WTC11 (cell line): ENCODE data around the gene ALG6. TPM values are rescaled to one million over a fixed set of nuclear protein-coding genes. Genes with fewer than 3 reads are reported as not detected.

ENCODE experiments used
- ATAC-seq: fragments of 200-7000 bp; cut with Tn5 transposase; 2 replicates; pipeline ENCODE4 v1.10.0; 2021; ENCODE audit warnings: mild to moderate bottlenecking, moderate library complexity
- CTCF ChIA-PET: fragments of 300-600 bp; sonication (Branson Sonifier 250); formaldehyde crosslinking; loops from one replicate; lab custom pipeline; 2021; ENCODE audit warnings: antibody characterized with exemption; lab: Charles Lee
- POLR2A ChIA-PET: fragments of 350-600 bp; sonication (Branson Sonifier 250); formaldehyde crosslinking; loops from one replicate; lab custom pipeline; 2021; ENCODE audit warnings: antibody characterized with exemption; lab: Charles Lee
- DNase-seq: peaks from one replicate; pipeline ENCODE4 v3.0.0; 2021; ENCODE audit warnings: low spot score
- H3K27ac Mint-ChIP-seq: 2 replicates; pipeline ENCODE4 v1.8.0; 2021; ENCODE audit warnings: mixed read lengths
- H3K27me3 Mint-ChIP-seq: 2 replicates; pipeline ENCODE4 v1.8.0; 2021; ENCODE audit warnings: low read depth, mild to moderate bottlenecking, moderate library complexity, mixed read lengths
- H3K36me3 Mint-ChIP-seq: 2 replicates; pipeline ENCODE4 v1.8.0; 2021; ENCODE audit warnings: mixed read lengths
- H3K4me1 Mint-ChIP-seq: 2 replicates; pipeline ENCODE4 v1.8.0; 2022; ENCODE audit warnings: mixed read lengths
- H3K4me3 Mint-ChIP-seq: 2 replicates; pipeline ENCODE4 v1.8.0; 2021; ENCODE audit warnings: mild to moderate bottlenecking, moderate library complexity, mixed read lengths
- H3K9me3 Mint-ChIP-seq: 2 replicates; pipeline ENCODE4 v1.8.0; 2021; ENCODE audit warnings: mixed read lengths
- ATF3 ChIP-seq: sonication (generic); formaldehyde crosslinking; conservative IDR thresholded peaks from 2 replicates; pipeline ENCODE4 v1.8.1; 2022; ENCODE audit warnings: mild to moderate bottlenecking, missing genetic modification reagents
- CBFB ChIP-seq: sonication (generic); formaldehyde crosslinking; IDR thresholded peaks from 2 replicates; pipeline ENCODE4 v1.8.1; 2022; ENCODE audit warnings: mild to moderate bottlenecking, low read depth, missing genetic modification reagents
- CREB1 ChIP-seq: sonication (generic); formaldehyde crosslinking; IDR thresholded peaks from 2 replicates; pipeline ENCODE4 v1.8.0; 2023; ENCODE audit warnings: mild to moderate bottlenecking, missing genetic modification reagents
- ELF4 ChIP-seq: sonication (generic); formaldehyde crosslinking; IDR thresholded peaks from 2 replicates; pipeline ENCODE4 v1.8.1; 2022; ENCODE audit warnings: low read depth, mild to moderate bottlenecking, moderate library complexity, missing genetic modification reagents
- EMX1 ChIP-seq: fragments of 250-450 bp; sonication (Bioruptor Pico); IDR thresholded peaks from 2 replicates; pipeline ENCODE4 v1.8.0; 2021; ENCODE audit warnings: mild to moderate bottlenecking
- ETV6 ChIP-seq: sonication (generic); formaldehyde crosslinking; IDR thresholded peaks from 2 replicates; pipeline ENCODE4 v1.8.1; 2022; ENCODE audit warnings: mild to moderate bottlenecking, missing genetic modification reagents
- FOXJ3 ChIP-seq: sonication (generic); formaldehyde crosslinking; IDR thresholded peaks from 2 replicates; pipeline ENCODE4 v1.9.0; 2021; ENCODE audit warnings: missing genetic modification reagents, mild to moderate bottlenecking, borderline replicate concordance
- HMGA2 ChIP-seq: fragments of 250-450 bp; sonication (Bioruptor Pico); IDR thresholded peaks from 2 replicates; pipeline ENCODE4 v1.4.0; 2021; ENCODE audit warnings: mild to moderate bottlenecking, moderate library complexity
- IRF2 ChIP-seq: sonication (generic); formaldehyde crosslinking; IDR thresholded peaks from 2 replicates; pipeline ENCODE4 v1.8.0; 2022; ENCODE audit warnings: low read depth, missing genetic modification reagents, borderline replicate concordance
- JAZF1 ChIP-seq: fragments of 250-450 bp; sonication (Bioruptor Pico); IDR thresholded peaks from 2 replicates; pipeline ENCODE4 v1.9.0; 2021; ENCODE audit warnings: moderate library complexity, mild to moderate bottlenecking, inconsistent platforms
- MAX ChIP-seq: sonication (generic); formaldehyde crosslinking; IDR thresholded peaks from 2 replicates; pipeline ENCODE4 v1.8.0; 2022; ENCODE audit warnings: mild to moderate bottlenecking, missing genetic modification reagents
- MXD4 ChIP-seq: fragments of 250-450 bp; sonication (Bioruptor Pico); IDR thresholded peaks from 2 replicates; pipeline ENCODE4 v1.8.0; 2021; ENCODE audit warnings: mild to moderate bottlenecking, moderate library complexity, borderline replicate concordance
- NFYB ChIP-seq: sonication (generic); formaldehyde crosslinking; conservative IDR thresholded peaks from 2 replicates; pipeline ENCODE4 v1.8.0; 2022; ENCODE audit warnings: low read depth, missing genetic modification reagents
- NR2C2 ChIP-seq: sonication (generic); formaldehyde crosslinking; IDR thresholded peaks from 2 replicates; pipeline ENCODE4 v1.8.0; 2022; ENCODE audit warnings: mild to moderate bottlenecking, missing genetic modification reagents
- NR3C1 ChIP-seq: sonication (generic); formaldehyde crosslinking; conservative IDR thresholded peaks from 2 replicates; pipeline ENCODE4 v1.8.1; 2023; ENCODE audit warnings: low read depth, mild to moderate bottlenecking, missing genetic modification reagents
- RELA ChIP-seq: sonication (generic); formaldehyde crosslinking; IDR thresholded peaks from 2 replicates; pipeline ENCODE4 v1.8.1; 2022; ENCODE audit warnings: missing genetic modification reagents, mild to moderate bottlenecking, borderline replicate concordance
- RORB ChIP-seq: fragments of 250-450 bp; sonication (Bioruptor Pico); IDR thresholded peaks from 2 replicates; pipeline ENCODE4 v1.9.0; 2021; ENCODE audit warnings: mild to moderate bottlenecking
- SMAD4 ChIP-seq: sonication (generic); formaldehyde crosslinking; IDR thresholded peaks from 2 replicates; pipeline ENCODE4 v1.8.0; 2022; ENCODE audit warnings: mild to moderate bottlenecking, missing genetic modification reagents
- SOX15 ChIP-seq: fragments of 250-450 bp; sonication (Bioruptor Pico); IDR thresholded peaks from 2 replicates; pipeline ENCODE4 v1.9.0; 2021; ENCODE audit warnings: mild to moderate bottlenecking
- TCF7 ChIP-seq: sonication (generic); formaldehyde crosslinking; IDR thresholded peaks from 2 replicates; pipeline ENCODE4 v1.8.0; 2022; ENCODE audit warnings: mild to moderate bottlenecking, low read depth, missing genetic modification reagents, moderate library complexity
- ZNF138 ChIP-seq: sonication (generic); formaldehyde crosslinking; conservative IDR thresholded peaks from 2 replicates; pipeline ENCODE4 v1.8.1; 2022; ENCODE audit warnings: mild to moderate bottlenecking, moderate library complexity, missing genetic modification reagents
- ZNF263 ChIP-seq: sonication (generic); formaldehyde crosslinking; IDR thresholded peaks from 2 replicates; pipeline ENCODE4 v1.8.1; 2022; ENCODE audit warnings: low read depth, mild to moderate bottlenecking, moderate library complexity, missing genetic modification reagents
- ZNF317 ChIP-seq: sonication (generic); formaldehyde crosslinking; IDR thresholded peaks from 2 replicates; pipeline ENCODE4 v1.8.1; 2023; ENCODE audit warnings: low read depth, mild to moderate bottlenecking, moderate library complexity, missing genetic modification reagents, borderline replicate concordance
- ZNF416 ChIP-seq: fragments of 250-450 bp; sonication (Bioruptor Pico); IDR thresholded peaks from 2 replicates; pipeline ENCODE4 v1.9.0; 2021; ENCODE audit warnings: mild to moderate bottlenecking, inconsistent platforms
- ZNF532 ChIP-seq: fragments of 250-450 bp; sonication (Bioruptor Pico); IDR thresholded peaks from 2 replicates; pipeline ENCODE4 v1.9.0; 2021; ENCODE audit warnings: mild to moderate bottlenecking, borderline replicate concordance
- ZNF671 ChIP-seq: fragments of 250-450 bp; sonication (Bioruptor Pico); IDR thresholded peaks from 2 replicates; pipeline ENCODE4 v1.8.0; 2021; ENCODE audit warnings: mild to moderate bottlenecking
- total RNA-seq: library from RNA; stranded (reverse); gene quantifications from 3 replicates; pipeline ENCODE4 v1.2.3, GENCODE V29; 2021

ALG6 gene
- total RNA-seq, 1 experiment from 2014 or later = 17.6 TPM

GRCh38 chr1:63363014-63363413 is 4.4 kb upstream of the ALG6 start:
- TF ChIP-seq JAZF1 (CRISPR knock-in tag) (no peak), CREB1 (CRISPR knock-in tag) (no peak), RORB (CRISPR knock-in tag) (no peak), ZNF263 (no peak), MXD4 (no peak), TCF7 (CRISPR knock-in tag) (no peak), IRF2 (no peak)
- peaks cover 3% of the 10 kb centered on the region for H3K36me3 Mint-ChIP-seq
- peaks cover 12% of the 10 kb centered on the region for H3K27me3 Mint-ChIP-seq
- no peak overlapping the region for H3K27ac Mint-ChIP-seq
- DNase-seq (no peak), ATAC-seq (no peak)
- H3K9me3 Mint-ChIP-seq = peaks cover 10% of the 10 kb centered on the region
- ChIA-PET CTCF (no interaction called here), POLR2A (no interaction called here)
- peaks cover 31% of the 10 kb centered on the region for H3K4me1 Mint-ChIP-seq
- no peak overlapping the region for H3K4me3 Mint-ChIP-seq

- peak overlapping the region; percentile 87 for H3K27ac Mint-ChIP-seq
- peaks cover 12% of the 10 kb centered on the region for H3K27me3 Mint-ChIP-seq
- TF ChIP-seq ZNF138 (CRISPR knock-in tag) = no peak
- H3K4me1 Mint-ChIP-seq = peaks cover 30% of the 10 kb centered on the region
- H3K4me3 Mint-ChIP-seq = peak overlapping the region; percentile 33; the same call in 1 of the 2 replicates
- ATAC-seq (no peak), DNase-seq (no peak)
- ChIA-PET CTCF (interaction anchor here (2.3 kb wide), 1 partner anchor 39 kb away, joined by 13 read pairs; no protein-coding TSS in a partner anchor), POLR2A (interaction anchor here (0.7 to 1.7 kb wide), 2 partner anchors 19 to 36 kb away, joined by 3 to 5 read pairs; no protein-coding TSS in a partner anchor)
- H3K36me3 Mint-ChIP-seq = peaks cover 10% of the 10 kb centered on the region
- H3K9me3 Mint-ChIP-seq = peaks cover 10% of the 10 kb centered on the region
Observed at GRCh38 chr1:63366908-63367214, 566 bp upstream of the ALG6 start.

GRCh38 chr1:63368131-63368530 is 704 bp downstream of the ALG6 start:
- H3K9me3 Mint-ChIP-seq = peaks cover under 1% of the 10 kb centered on the region
- peaks cover 10% of the 10 kb centered on the region for H3K27me3 Mint-ChIP-seq
- peaks cover 9% of the 10 kb centered on the region for H3K36me3 Mint-ChIP-seq
- DNase-seq (no peak), ATAC-seq (no peak)
- H3K4me3 Mint-ChIP-seq = peak overlapping the region; percentile 96
- peak overlapping the region; percentile 71 for H3K27ac Mint-ChIP-seq
- ChIA-PET CTCF (interaction anchor here (0.6 to 2.3 kb wide), 2 partner anchors 41 to 181 kb away, joined by 3 to 13 read pairs; no protein-coding TSS in a partner anchor), POLR2A (interaction anchor here (1.7 kb wide), 1 partner anchor 38 kb away, joined by 5 read pairs; no protein-coding TSS in a partner anchor)
- TF ChIP-seq ETV6 (CRISPR knock-in tag) = 0 out of 2 replicates have a peak, but pooled peaks have one; percentile 4
- no peak for TF ChIP-seq EMX1
- peaks cover 17% of the 10 kb centered on the region for H3K4me1 Mint-ChIP-seq

- ATAC-seq (no peak), DNase-seq (no peak)
- no peaks in the 10 kb centered on the region for H3K27me3 Mint-ChIP-seq
- POLR2A ChIA-PET = no interaction called here
- peaks cover 19% of the 10 kb centered on the region for H3K4me1 Mint-ChIP-seq
- no peak for TF ChIP-seq CBFB (CRISPR knock-in tag)
- TF ChIP-seq HMGA2 (CRISPR knock-in tag) = peak; percentile 92
- CTCF ChIA-PET = no interaction called here
- H3K9me3 Mint-ChIP-seq = peaks cover 4% of the 10 kb centered on the region; the same call in 1 of the 2 replicates
- peaks cover 6% of the 10 kb centered on the region; the same call in 1 of the 2 replicates for H3K36me3 Mint-ChIP-seq
- no peak overlapping the region for H3K4me3 Mint-ChIP-seq
- no peak overlapping the region for H3K27ac Mint-ChIP-seq
Observed at GRCh38 chr1:63379583-63379982, 12.2 kb downstream of the ALG6 start.

- H3K27me3 Mint-ChIP-seq = no peaks in the 10 kb centered on the region
- no peak for ATAC-seq
- ChIA-PET POLR2A (no interaction called here), CTCF (no interaction called here)
- peaks cover 22% of the 10 kb centered on the region for H3K4me1 Mint-ChIP-seq
- peaks cover 4% of the 10 kb centered on the region; the same call in 1 of the 2 replicates for H3K9me3 Mint-ChIP-seq
- no peak overlapping the region for H3K27ac Mint-ChIP-seq
- DNase-seq = no peak
- H3K36me3 Mint-ChIP-seq = peaks cover 6% of the 10 kb centered on the region; the same call in 1 of the 2 replicates
- no peak overlapping the region for H3K4me3 Mint-ChIP-seq
- TF ChIP-seq FOXJ3 = no peak
- no peak for TF ChIP-seq RORB (CRISPR knock-in tag)
- TF ChIP-seq NFYB = no peak
- TF ChIP-seq MAX = no peak
- TF ChIP-seq SOX15 (CRISPR knock-in tag) = no peak
- TF ChIP-seq ATF3 (CRISPR knock-in tag) = no peak
- no peak for TF ChIP-seq ELF4
- no peak for TF ChIP-seq NR2C2 (CRISPR knock-in tag)
- no peak for TF ChIP-seq ZNF671 (CRISPR knock-in tag)
- no peak for TF ChIP-seq SMAD4
- no peak for TF ChIP-seq ZNF416
- TF ChIP-seq NR3C1 (CRISPR knock-in tag) = no peak
- no peak for TF ChIP-seq RELA (CRISPR knock-in tag)
- TF ChIP-seq ZNF317 (CRISPR knock-in tag) = no peak
- TF ChIP-seq ZNF532 (CRISPR knock-in tag) = no peak
Observed at GRCh38 chr1:63381741-63382140, 14.3 kb downstream of the ALG6 start.
